ENCODE measurements around the gene ISY1.
"Not testable (repeated sequence)": the region's sequence is repeated elsewhere in the genome, so short reads cannot be mapped to it uniquely, and the experiment has no call there.

Gene ISY1

DNA sequence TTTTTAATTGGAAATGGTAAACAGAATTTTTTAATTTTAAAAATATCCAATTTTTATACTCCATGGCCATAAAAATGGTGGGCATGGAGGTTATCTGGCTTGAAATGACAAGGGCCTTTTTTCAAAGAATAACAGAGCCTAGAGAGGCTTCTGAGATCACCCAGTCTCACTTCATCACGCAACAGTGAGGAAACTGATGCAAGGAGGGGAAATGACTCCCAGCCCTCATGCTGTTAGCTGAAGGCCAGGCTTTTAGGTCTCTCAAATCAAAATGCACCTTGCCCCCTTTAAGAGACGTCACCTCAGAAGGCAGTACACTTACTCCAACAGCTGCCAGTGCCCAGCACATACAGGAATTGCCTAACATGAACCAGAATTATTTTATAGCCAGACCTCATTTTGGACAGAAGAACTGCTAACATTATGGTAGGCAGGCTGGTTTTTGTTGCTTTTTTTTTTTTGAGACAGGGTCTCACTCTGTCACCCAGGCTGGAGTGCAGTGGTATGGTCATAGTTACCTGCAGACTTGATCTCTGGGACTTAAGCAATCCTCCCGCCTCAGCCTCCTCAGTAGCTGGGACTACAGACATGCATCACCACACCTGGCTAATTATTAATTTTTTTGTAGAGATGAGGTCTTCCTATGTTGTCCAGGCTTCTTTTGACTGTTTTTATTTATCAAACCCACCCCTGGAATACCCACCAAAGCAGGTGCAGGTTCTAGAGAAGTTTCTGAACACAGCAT, 48.4 kb downstream of the ISY1 start:
- TF ChIP-seq FOXK2 (IDR thresholded peaks at IDR 0.05) = no peak
- no peak for TF ChIP-seq BHLHE40 (IDR thresholded peaks at IDR 0.05; ENCODE audit: borderline replicate concordance)
- ChIA-PET POLR2A (no interaction called here), CTCF (no interaction called here)
- no peak for DNase-seq (ENCODE audit: extremely low spot score)

DNA sequence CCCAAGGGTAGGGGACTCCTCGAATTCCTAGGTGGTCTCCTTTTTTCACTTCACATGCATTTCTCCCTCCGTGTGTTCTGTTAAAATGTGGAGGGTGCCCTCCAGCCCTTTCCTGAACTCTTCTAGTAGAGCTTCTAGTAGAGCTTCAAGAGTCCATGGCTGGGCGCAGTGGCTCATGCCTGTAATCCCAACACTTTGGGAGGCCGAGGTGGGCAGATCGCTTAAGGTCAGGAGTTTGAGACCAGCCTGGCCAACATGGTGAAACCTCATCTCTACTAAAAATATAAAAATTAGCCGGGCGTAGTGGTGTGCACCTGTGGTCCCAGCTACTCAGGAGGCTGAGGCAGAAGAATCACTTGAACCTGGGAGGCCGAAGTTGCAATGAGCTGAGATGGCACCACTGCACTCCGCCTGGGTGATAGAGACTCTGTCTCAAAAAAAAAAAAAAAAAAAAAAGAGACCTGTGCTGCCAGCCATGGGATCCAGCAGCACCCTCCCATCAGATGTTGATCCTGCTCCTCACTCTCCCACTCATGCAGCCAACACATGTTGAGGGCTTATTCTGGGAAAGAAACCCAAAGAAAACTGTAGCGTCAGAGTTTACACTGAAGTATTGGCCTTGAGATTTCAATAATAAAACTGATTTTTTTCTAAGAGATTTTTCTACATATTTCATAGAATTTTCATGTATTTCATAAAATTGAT, 49.6 kb downstream of the ISY1 start:
- POLR2A ChIA-PET = interaction anchor here (1.0 kb wide), 1 partner anchor 10 kb away, joined by 3 read pairs; the partner anchor contains the start of gene RAB43
- CTCF ChIA-PET; DNase-seq (ENCODE audit: extremely low spot score): not testable (repeated sequence)

DNA sequence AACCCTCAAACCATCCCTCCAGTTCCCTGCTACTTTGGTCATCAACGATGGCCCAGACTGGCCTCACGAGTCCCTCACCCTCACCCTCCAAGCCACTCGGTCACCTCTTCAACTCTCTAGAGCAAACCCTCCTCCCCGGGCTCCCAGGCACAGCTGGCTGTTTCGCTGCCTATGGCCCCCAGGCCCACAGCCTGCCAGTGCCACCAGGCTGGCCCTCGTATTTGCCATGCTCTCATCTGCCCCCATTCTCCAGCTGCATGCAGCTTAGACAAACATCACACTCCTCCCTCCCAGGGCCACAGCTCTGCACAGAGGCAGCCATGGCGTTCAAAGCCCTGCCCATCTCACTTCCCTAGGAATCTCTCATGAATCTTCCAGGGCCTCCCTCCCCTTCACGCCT, 53.1 kb downstream of the ISY1 start:
- ChIA-PET POLR2A (no interaction called here), CTCF (no interaction called here)
- DNase-seq (ENCODE audit: extremely low spot score) = no peak
- no peak for TF ChIP-seq BHLHE40 (IDR thresholded peaks at IDR 0.05; ENCODE audit: borderline replicate concordance)
- no peak for TF ChIP-seq FOXK2 (IDR thresholded peaks at IDR 0.05)
- no peak for TF ChIP-seq SP1 (IDR thresholded peaks at IDR 0.05)
- TF ChIP-seq, protein P1, sequence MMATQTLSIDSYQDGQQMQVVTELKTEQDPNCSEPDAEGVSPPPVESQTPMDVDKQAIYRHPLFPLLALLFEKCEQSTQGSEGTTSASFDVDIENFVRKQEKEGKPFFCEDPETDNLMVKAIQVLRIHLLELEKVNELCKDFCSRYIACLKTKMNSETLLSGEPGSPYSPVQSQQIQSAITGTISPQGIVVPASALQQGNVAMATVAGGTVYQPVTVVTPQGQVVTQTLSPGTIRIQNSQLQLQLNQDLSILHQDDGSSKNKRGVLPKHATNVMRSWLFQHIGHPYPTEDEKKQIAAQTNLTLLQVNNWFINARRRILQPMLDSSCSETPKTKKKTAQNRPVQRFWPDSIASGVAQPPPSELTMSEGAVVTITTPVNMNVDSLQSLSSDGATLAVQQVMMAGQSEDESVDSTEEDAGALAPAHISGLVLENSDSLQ (IDR thresholded peaks at IDR 0.05) = no peak
- TF ChIP-seq ARNT (IDR thresholded peaks at IDR 0.05) = no peak
- no peak for TF ChIP-seq HDGF (IDR thresholded peaks at IDR 0.05; ENCODE audit: borderline replicate concordance)
- no peak for TF ChIP-seq ELF4 (IDR thresholded peaks at IDR 0.05)

DNA sequence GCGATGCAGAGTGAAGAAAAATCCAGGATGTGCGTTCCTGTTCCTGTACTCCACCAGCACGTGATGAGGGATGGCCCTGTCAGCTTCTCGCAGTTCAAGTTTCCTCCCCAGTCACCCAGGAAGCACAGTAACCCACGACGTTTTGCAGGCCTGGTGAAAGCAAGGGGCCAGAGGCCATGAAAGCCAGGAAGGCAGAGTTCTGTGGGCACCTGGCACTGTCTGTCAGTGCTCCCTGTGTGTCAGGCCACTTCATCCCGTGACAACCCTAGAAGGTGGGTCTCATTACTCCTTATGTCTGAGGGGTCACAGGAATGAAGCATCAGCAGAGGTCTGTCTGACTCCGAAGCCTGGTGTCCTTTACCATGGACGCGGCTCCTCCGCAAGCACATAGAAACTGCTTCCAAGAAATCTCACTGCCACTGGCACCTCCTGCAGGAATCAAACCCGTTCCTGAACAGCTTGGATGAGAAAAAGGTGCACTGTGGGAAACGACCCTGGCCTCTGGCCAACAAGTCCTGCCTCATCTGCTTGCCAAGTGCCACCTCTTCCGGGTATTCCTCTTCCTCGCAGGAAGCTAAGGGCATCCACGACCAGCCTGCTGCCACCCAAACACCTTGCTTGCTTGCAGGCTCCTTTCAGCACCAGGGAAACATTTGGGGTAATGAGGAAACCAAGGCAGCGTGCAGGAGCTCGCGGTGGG, 53.8 kb downstream of the ISY1 start:
- no peak for DNase-seq (ENCODE audit: extremely low spot score)
- TF ChIP-seq SUZ12 (IDR thresholded peaks at IDR 0.05) (no peak), FOXM1 (IDR thresholded peaks at IDR 0.05; ENCODE audit: borderline replicate concordance) (no peak), TARDBP (IDR thresholded peaks at IDR 0.05) (no peak)
- POLR2A ChIA-PET = interaction anchor here (1.0 kb wide), 1 partner anchor 13 kb away, joined by 3 read pairs; no protein-coding TSS in a partner anchor
- CTCF ChIA-PET = no interaction called here

DNA sequence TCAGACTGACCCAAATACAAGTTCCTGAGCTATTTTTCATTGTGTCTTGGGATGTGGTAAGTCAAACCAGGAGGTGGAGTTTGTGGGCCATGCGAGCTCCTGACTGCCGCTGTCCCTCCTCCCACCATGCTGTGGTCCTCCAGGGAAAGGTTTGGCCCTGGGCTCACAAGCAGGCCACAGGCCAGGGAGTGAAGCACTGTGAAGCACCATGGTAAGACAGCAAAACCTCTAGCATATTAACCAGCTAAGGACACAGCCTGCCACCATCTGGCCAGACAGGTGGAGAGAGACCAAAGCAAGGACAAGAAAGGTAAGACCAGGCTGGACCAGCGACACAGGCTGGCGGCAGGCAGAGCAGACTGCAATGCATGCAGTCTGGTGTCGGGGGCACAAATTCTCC, 54.5 kb downstream of the ISY1 start:
- ChIA-PET POLR2A (interaction anchor here (1.0 kb wide), 1 partner anchor 14 kb away, joined by 3 read pairs; no protein-coding TSS in a partner anchor), CTCF (no interaction called here)
- no peak for DNase-seq (ENCODE audit: extremely low spot score)
- TF ChIP-seq ELF4 (IDR thresholded peaks at IDR 0.05) (no peak), TARDBP (IDR thresholded peaks at IDR 0.05) (no peak), ARNT (IDR thresholded peaks at IDR 0.05) (no peak), NFRKB (IDR thresholded peaks at IDR 0.05) (no peak)
- TF ChIP-seq, protein P1 (IDR thresholded peaks at IDR 0.05) = no peak

DNA sequence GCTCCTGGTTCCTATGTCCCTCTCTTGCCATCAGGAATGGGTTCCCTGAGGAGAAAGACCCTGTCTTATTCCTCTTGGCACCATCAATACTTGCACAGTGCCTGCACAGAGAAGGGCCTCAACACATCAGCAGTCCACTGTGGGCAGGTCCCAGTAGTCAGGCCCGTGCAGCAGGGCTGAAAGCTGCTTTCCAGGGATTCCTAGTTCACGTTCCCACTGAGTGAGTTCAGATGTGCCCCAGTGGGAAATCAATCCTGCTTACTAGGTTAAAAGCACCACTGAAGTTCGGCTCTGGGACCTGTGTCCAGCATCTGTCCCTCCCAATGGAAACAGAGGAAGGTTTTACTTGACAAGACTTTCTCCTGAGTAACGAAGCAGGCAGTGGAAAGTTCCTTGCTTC, 55.0 kb downstream of the ISY1 start:
- CTCF ChIA-PET = no interaction called here
- POLR2A ChIA-PET = interaction anchor here (1.0 kb wide), 1 partner anchor 14 kb away, joined by 3 read pairs; no protein-coding TSS in a partner anchor
- no peak for TF ChIP-seq CTBP1 (IDR thresholded peaks at IDR 0.05; ENCODE audit: borderline replicate concordance)
- no peak for DNase-seq (ENCODE audit: extremely low spot score)

DNA sequence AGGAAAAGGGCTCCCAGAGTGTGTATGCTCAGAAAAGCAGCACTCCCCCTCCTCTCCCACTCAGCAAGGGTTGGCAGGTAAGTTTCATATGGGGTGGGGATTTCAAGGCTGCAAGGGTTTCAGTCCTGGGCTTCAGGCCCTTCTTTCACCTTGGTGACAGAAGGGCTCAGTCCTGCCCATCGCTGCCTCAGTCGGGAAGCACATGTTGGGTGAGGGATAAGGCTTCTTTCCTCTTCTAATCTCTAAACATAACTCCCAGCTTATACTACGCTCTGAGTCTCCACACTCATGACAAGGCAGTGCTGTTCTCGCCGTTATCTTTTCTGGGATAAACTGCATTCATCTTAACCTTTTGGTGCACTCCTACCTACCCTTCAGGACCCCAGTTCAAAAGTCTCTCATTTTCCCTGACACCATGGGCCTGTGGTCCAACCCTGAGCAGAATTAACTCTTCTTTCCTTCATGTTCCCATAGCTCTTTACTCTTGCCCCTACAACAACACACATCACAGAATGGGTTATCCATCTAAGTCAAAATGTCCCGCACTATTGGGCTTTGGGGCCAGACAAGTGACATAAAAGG, 56.3 kb downstream of the ISY1 start:
- CTCF ChIA-PET = no interaction called here
- POLR2A ChIA-PET = no interaction called here
- DNase-seq (ENCODE audit: extremely low spot score) = no peak
- no peak for TF ChIP-seq HDGF (IDR thresholded peaks at IDR 0.05; ENCODE audit: borderline replicate concordance)
- TF ChIP-seq L3MBTL2 (conservative IDR thresholded peaks at IDR 0.05) = no peak
- TF ChIP-seq SP1 (IDR thresholded peaks at IDR 0.05) = no peak
- no peak for TF ChIP-seq TARDBP (IDR thresholded peaks at IDR 0.05)

DNA sequence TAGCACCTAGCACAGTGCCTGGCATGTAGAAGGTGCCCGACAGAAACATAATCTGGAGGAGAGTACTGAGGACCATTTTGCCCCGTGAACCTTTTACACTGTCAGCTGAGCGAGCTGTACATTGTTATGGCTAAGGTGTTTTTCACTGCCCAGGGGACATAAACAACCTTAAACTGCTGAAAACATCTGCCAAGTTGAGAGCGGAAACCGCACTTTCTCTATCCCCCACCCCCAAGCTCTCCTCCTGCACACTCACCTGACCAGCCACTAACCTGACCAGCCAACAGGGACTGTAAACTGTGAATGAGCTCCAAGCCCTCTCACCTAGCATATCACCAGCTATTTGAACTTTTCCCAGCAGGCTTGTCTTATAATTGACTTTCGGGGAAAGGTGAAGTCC, 56.8 kb downstream of the ISY1 start:
- DNase-seq (ENCODE audit: extremely low spot score) = no peak
- TF ChIP-seq L3MBTL2 (conservative IDR thresholded peaks at IDR 0.05) (no peak), ARNT (IDR thresholded peaks at IDR 0.05) (no peak), CTBP1 (IDR thresholded peaks at IDR 0.05; ENCODE audit: borderline replicate concordance) (no peak), ZNF384 (IDR thresholded peaks at IDR 0.05) (no peak), BHLHE40 (IDR thresholded peaks at IDR 0.05; ENCODE audit: borderline replicate concordance) (no peak), FOXM1 (IDR thresholded peaks at IDR 0.05; ENCODE audit: borderline replicate concordance) (no peak), FOXA1 (IDR thresholded peaks at IDR 0.05) (no peak), SP1 (IDR thresholded peaks at IDR 0.05) (no peak)
- TF ChIP-seq, protein P1 (IDR thresholded peaks at IDR 0.05) = no peak
- CTCF ChIA-PET = no interaction called here
- POLR2A ChIA-PET = no interaction called here
